Activated CD8-positive, alpha-beta memory T cell treated with anti-CD3 and anti-CD28 coated beads, Interleukin-2, amount 50 U/mL, for 1 hour (primary cell): ENCODE measurements around the gene PIK3CA.
"Not testable (repeated sequence)": the region's sequence is repeated elsewhere in the genome, so short reads cannot be mapped to it uniquely, and the experiment has no call there.

Experiments used
- DNase-seq: peaks from one replicate; pipeline ENCODE4 v3.0.0-alpha.2; 2020; ENCODE audit errors: extremely low read depth

Gene PIK3CA

DNA sequence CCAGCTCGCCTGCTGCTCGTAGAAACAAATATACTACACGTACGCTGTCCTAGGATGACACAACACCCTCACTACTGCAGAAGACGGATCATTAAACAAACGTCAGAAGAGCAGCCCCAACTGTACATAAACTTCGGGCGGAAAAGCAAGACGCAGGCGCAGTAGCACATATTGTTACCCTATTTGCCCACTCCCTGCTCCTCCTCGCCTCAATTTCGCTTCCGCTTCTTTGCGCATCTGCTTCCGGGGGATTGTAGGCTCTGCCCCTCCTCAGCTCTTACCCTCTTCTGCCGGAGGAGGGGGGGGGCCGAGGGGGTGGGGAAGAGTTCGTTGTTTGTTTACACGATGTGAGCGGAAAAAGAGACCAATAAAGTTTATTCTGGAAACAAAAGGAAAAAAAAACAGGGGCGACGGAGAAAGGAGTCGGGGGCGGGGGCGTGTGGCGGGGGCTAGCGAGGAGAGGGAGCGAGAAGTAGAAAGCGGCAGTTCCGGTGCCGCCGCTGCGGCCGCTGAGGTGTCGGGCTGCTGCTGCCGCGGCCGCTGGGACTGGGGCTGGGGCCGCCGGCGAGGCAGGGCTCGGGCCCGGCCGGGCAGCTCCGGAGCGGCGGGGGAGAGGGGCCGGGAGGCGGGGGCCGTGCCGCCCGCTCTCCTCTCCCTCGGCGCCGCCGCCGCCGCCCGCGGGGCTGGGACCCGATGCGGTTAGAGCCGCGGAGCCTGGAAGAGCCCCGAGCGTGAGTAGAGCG, at the start of gene PIK3CA:
PIK3CA (plus strand) TSS at position 485 of the 743 bp plus-strand sequence. CDS start 50,469 bp downstream, outside the sequence.
- DNase-seq, result peak; percentile 94

DNA sequence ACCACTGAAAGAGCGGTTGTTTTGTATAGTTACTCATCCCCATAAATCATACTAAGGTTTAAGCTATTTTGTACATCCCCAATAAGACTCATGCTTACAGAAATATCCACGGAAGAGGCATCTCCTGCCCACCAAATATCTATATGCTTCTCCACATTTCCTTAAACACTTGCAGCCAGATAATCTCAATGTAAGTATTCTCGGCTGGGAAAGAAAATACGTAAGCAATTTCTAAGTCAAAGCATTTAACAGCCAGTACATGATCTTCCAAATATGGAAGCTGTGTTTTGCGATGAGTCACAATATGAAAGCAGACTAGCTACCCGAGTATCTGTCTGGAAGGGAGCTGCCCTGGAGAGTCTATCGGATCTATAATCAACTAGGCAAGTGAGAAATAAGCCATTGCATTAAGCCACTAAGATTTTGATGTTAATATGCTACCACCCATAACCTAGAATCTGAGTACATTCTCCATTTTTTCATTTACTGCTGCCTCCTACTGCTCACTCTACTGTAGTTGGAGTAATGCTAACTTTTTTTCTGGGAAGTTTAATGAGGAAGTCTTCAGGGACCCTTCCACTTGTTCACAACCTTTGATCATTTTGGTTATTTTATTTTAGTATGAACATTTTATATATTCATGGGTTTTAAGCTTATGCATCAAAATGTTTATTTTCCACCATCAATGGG, 49.6 kb upstream of the PIK3CA start:
- no peak for DNase-seq

DNA sequence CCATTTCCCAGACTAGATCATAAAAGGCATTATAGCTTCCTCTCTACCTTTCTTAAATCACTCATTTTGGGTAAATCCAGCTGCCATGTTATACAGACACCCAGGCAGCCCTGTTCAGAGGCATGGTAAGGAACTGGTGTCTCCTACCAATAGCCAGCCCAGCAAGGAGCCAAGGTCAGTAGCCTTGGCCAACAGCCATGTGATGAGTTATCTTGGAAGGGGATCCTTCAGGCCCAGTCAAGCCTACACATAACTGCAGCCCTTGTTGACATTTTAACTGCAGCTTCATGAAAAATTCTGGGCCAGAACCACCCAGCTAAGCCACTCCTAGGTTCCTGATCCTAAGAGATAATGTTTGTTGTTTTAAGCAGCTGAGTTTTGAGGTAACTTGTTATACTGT, 47.5 kb upstream of the PIK3CA start:
- DNase-seq, result no peak

- no peak for DNase-seq
Measured at GRCh38 chr3:179105881-179106280, 42.3 kb upstream of the PIK3CA start.

GRCh38 chr3:179107617-179108016, 40.5 kb upstream of the PIK3CA start:
- DNase-seq, result no peak

DNA sequence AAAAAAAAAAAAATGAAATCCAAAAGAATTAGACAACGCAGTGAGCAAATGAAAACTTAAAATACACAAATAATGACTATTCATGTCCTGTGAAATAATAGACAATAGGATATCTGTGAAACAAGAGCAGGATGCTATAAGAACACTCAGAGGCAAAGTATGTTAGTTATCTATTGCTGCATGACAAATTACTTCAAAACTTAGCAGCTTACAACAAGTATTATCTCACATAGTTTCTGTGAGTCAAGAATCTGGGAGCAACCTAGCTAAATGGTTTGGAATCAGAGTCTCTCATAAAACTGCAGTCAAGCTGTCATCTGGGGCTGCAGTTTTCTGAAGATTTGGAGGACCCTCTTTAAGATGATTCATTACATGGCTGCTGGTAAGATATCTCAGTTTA, 40.1 kb upstream of the PIK3CA start:
- no peak for DNase-seq

DNA sequence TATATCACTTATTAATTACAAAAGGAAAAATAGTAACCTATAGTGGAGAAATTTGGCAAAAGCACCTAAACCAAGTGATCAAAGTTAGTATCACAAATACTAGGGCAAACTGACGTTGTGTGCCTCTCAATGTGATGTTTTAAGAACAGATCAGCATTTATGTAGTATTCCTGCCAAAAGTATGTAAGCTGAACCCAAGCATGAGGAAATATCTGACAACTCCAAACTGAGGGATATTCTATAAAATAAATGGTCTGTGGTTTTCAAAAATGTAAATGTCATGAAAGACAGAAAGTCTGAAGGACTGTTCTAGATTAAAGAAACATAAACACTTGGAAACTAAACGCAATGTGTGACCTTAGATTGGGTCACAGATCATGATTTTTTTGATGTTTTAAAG, 34.3 kb upstream of the PIK3CA start:
- DNase-seq, result no peak

- DNase-seq, result not testable (repeated sequence)
Measured at GRCh38 chr3:179115444-179115843, 32.7 kb upstream of the PIK3CA start.

DNA sequence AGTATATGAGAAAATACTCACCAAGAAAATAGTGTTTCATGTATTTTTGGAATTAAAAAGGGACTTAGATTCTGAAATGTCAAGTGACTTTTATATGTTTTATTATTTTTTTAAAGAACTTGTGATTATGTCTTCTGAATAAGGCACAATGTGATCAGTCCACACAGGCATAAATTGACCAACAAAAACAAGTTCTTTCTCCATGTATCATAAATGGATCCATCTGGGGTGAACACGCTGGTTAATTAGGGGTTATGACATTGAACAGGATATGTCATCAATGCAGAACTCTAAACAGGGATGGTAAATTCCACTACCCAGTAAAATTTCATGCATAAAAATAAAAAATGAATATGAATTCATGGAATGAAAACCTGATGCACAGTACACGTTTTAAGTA, 31.3 kb upstream of the PIK3CA start:
- DNase-seq, result no peak

DNA sequence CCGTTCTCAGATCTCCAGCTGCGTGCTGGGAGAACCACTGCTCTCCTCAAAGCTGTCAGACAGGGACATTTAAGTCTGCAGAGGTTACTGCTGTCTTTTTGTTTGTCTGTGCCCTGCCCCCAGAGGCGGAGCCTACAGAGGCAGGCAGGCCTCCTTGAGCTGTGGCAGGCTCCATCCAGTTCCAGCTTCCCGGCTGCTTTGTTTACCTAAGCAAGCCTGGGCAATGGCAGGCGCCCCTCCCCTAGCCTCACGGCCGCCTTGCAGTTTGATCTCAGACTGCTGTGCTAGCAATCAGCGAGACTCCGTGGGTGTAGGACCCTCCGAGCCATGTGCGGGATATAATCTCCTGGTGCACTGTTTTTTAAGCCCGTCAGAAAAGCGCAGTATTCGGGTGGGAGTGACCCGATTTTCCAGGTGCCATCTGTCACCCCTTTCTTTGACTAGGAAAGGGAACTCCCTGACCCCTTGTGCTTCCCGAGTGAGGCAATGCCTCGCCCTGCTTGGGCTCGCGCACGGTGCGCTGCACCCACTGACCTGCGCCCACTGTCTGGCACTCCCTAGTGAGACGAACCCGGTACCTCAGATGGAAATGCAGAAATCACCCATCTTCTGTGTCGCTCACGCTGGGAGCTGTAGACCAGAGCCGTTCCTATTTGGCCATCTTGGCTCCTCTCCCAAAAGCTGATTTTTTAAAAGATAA, 15.8 kb upstream of the PIK3CA start:
- DNase-seq, result not testable (repeated sequence)

DNA sequence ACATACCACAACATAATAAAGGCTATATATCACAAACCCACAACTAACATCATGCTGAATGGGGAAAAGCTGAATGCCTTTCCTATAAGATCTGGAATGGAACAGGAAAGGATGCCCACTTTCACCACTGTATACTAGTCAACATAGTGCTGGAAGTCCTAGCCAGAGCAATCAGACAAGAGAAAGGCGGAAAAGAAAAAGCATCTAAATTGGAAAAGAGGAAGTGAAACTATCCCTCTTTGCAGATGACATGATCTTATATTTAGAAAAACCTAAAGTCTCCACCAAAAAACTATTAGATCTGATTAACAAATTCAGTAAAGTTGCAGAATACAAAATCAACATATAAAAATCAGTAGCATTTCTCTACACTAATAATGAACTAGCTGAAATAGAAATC, 14.6 kb upstream of the PIK3CA start:
- DNase-seq, result no peak

GRCh38 chr3:179136195-179136594, 12.0 kb upstream of the PIK3CA start:
- no peak for DNase-seq

DNA sequence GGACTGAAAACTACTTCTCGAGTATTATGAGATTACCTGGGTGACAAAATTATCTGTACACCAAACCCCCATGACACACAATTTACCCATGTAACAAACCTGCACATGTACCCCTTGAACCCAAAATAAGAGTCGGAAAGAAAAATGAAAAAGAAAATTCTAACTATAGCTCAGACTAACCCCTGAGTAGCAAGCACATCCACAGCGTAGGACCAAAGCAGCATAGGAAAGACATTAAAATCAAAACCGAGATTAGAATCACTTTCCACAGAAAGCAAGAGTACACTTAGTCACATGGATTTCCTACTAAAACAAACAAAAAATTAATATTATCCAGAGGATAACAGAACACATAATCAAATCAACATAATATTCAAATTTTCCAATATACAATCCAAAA, 6.3 kb upstream of the PIK3CA start:
- no peak for DNase-seq

DNA sequence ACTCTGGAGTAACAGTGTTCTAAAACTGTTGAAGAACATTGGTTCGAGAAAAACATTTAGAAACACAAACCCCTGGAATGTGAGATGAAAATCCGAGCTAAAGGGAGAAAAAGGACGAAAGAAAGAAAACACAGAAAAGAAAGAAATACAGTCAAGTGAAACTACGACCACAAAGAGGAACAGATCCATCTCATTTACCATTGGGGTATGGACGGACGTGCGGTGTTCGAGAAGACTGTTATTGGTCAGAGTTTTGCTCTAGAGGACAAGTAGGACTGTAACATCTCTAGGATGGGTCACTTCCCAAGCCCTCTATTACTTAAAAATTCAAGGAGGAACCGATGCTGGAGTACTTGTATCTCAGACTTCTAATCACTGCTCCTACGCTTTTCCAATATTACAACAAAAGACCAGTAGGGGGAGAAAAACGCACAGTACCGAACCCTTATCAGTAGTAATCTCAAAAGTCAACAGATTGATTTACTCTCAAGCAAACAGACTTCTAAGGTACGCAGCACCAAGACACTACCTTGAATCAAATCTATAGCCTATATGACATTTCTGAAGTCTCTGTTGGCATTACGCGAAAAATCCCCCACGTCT, 1.1 kb upstream of the PIK3CA start:
- DNase-seq, result no peak

DNA sequence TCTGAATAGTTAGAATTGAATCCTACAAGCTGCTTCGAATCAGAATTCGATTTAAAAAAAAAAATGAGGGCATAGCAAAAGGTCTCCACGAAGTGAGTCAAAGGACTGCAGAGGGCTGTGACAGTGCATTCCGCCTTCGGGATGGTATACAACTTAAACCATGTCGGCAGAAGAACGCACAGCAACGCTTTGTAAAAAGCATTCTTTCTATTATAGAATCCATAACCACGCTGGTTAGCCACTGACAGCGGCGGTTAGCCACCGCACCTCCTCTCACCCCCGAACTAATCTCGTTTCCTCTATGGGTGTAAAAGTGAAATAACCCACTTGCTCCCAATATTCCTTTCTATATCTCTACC, 664 bp upstream of the PIK3CA start:
- DNase-seq, result no peak

GRCh38 chr3:179148616-179149405, 654 bp downstream of the PIK3CA start:
- DNase-seq, result peak; percentile 41

GRCh38 chr3:179149406-179149867, 1.3 kb downstream of the PIK3CA start:
- DNase-seq, result no peak

- DNase-seq, result no peak
Measured at GRCh38 chr3:179149951-179150350, 1.8 kb downstream of the PIK3CA start.

- no peak for DNase-seq
Measured at GRCh38 chr3:179150610-179151009, 2.5 kb downstream of the PIK3CA start.

DNA sequence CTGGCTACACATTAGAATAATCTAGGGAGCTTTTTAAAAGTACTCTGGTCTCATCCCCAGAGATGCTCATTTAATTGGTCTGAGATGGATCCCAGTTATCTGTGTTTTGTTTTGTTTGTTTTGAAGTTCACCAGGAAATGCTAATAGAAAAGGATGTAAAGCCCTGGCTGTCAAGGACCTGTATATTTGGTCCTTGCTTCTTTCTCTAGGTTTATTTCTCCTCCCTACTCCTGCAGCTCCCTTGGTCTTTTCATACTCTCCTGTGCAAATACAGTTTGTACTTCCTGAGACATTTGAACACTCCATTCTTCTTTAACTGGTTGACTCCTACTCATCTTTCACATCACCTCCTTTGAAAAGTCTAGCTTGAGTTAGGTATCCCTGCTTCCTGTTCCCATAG, 3.3 kb downstream of the PIK3CA start:
- DNase-seq, result no peak

GRCh38 chr3:179156170-179156569, 8.0 kb downstream of the PIK3CA start:
- no peak for DNase-seq

- DNase-seq, result no peak
Measured at GRCh38 chr3:179156775-179157174, 8.6 kb downstream of the PIK3CA start.
